Smooth muscle cell (in vitro differentiated cells): ENCODE measurements around the gene RASGRF2. TPM values are rescaled to one million over a fixed set of nuclear protein-coding genes. Genes with fewer than 3 reads are reported as not detected.

Experiments
- DNase-seq: peaks from one replicate; lab custom pipeline; 2025; ENCODE audit not compliant: unreplicated experiment; lab: John Stamatoyannopoulos, UW
- H2AFZ ChIP-seq: fragments of 200-600 bp; sonication (generic); 2 replicates; pipeline ENCODE4 v1.6.0; 2016; ENCODE audit warnings: antibody characterized with exemption, low read depth, mild to moderate bottlenecking
- H3F3A ChIP-seq: fragments of 200-600 bp; sonication (generic); 2 replicates; pipeline ENCODE4 v1.6.0; 2017; ENCODE audit warnings: antibody characterized with exemption, low read depth
- H3K27ac ChIP-seq: fragments of 200-600 bp; sonication (generic); 2 replicates; pipeline ENCODE4 v1.5.1; 2016; ENCODE audit warnings: low read depth, mild to moderate bottlenecking
- H3K27me3 ChIP-seq: fragments of 200-600 bp; sonication (generic); 2 replicates; pipeline ENCODE4 v1.6.1; 2016; ENCODE audit warnings: low read depth, mild to moderate bottlenecking
- H3K36me3 ChIP-seq: fragments of 200-600 bp; sonication (generic); 2 replicates; pipeline ENCODE4 v1.5.1; 2016; ENCODE audit warnings: low read depth
- H3K4me1 ChIP-seq: fragments of 200-600 bp; sonication (generic); 2 replicates; pipeline ENCODE4 v1.5.1; 2016; ENCODE audit warnings: low read depth
- H3K4me2 ChIP-seq: fragments of 200-600 bp; sonication (generic); 2 replicates; pipeline ENCODE4 v1.6.0; 2016; ENCODE audit warnings: mild to moderate bottlenecking
- H3K4me3 ChIP-seq: fragments of 200-600 bp; sonication (generic); 2 replicates; pipeline ENCODE4 v1.5.1; 2016; ENCODE audit warnings: mild to moderate bottlenecking
- H3K79me2 ChIP-seq: fragments of 200-600 bp; sonication (generic); 2 replicates; pipeline ENCODE4 v1.6.0; 2016; ENCODE audit warnings: low read depth, mild to moderate bottlenecking
- H3K9ac ChIP-seq: fragments of 200-600 bp; sonication (generic); 2 replicates; pipeline ENCODE4 v1.6.0; 2016; ENCODE audit warnings: low read depth
- H3K9me3 ChIP-seq: fragments of 200-600 bp; sonication (generic); replicated peaks from 2 replicates; pipeline ENCODE4 v1.5.1; 2016; ENCODE audit warnings: low read depth
- H4K20me1 ChIP-seq: fragments of 200-600 bp; sonication (generic); 2 replicates; pipeline ENCODE4 v1.6.0; 2016; ENCODE audit warnings: low read depth
- CTCF ChIP-seq: fragments of 200-600 bp; sonication (generic); IDR thresholded peaks from 2 replicates; pipeline ENCODE4 v1.5.1; 2017; ENCODE audit warnings: borderline replicate concordance, mild to moderate bottlenecking, antibody characterized with exemption; ENCODE audit not compliant: insufficient read depth, poor library complexity, severe bottlenecking
- whole genome bisulfite sequencing: methylation state at CpG from one replicate; pipeline ENCODE4 v1.1.7; 2016; ENCODE audit warnings: low lambda C conversion rate; 5-methylcytosine and 5-hydroxymethylcytosine counted together
- polyA plus RNA-seq: library from polyadenylated mRNA; unstranded; fragments of >200 nt; fragmentation: Nextera tagmentation; extraction: Ambion mirVana; gene quantifications from 2 replicates; pipeline ENCODE4 v1.2.1, GENCODE V29; 2016
- total RNA-seq: library from RNA; depleted of rRNA; stranded (reverse); fragments of >200 nt; gene quantifications from 2 replicates; pipeline ENCODE4 v1.2.3, GENCODE V29; 2014

The RASGRF2 gene
- total and polyA plus RNA-seq, 2 experiments from 2014 or later: 11.1 to 24.7 TPM

GRCh38 chr5:81069990-81070389 is 109.8 kb downstream of the RASGRF2 start:
- no peaks in the 10 kb centered on the region for H4K20me1 ChIP-seq
- H3K9ac ChIP-seq: no peak overlapping the region
- no peak for DNase-seq
- no peaks in the 10 kb centered on the region for H3F3A ChIP-seq
- H3K36me3 ChIP-seq: no peaks in the 10 kb centered on the region
- no peak overlapping the region for H3K27ac ChIP-seq
- H2AFZ ChIP-seq: no peak overlapping the region
- no peaks in the 10 kb centered on the region for H3K9me3 ChIP-seq
- H3K27me3 ChIP-seq: no peaks in the 10 kb centered on the region
- no peaks in the 10 kb centered on the region for H3K4me1 ChIP-seq
- TF ChIP-seq CTCF: no peak
- 96% methylated on average over 4 of the region's 4 CpGs for WGBS
- H3K4me3 ChIP-seq: no peak overlapping the region
- H3K79me2 ChIP-seq: peaks cover 8% of the 10 kb centered on the region
- no peak overlapping the region for H3K4me2 ChIP-seq

GRCh38 chr5:81070571-81071255 is 110.5 kb downstream of the RASGRF2 start:
- no peak overlapping the region for H3K4me2 ChIP-seq
- no peaks in the 10 kb centered on the region for H3K27me3 ChIP-seq
- no peak for TF ChIP-seq CTCF
- no peak overlapping the region for H2AFZ ChIP-seq
- DNase-seq: no peak
- peaks cover 8% of the 10 kb centered on the region for H3K79me2 ChIP-seq
- no peak overlapping the region for H3K27ac ChIP-seq
- no peaks in the 10 kb centered on the region for H4K20me1 ChIP-seq
- H3K9me3 ChIP-seq: no peaks in the 10 kb centered on the region
- H3K36me3 ChIP-seq: no peaks in the 10 kb centered on the region
- no peaks in the 10 kb centered on the region for H3K4me1 ChIP-seq
- WGBS: 97% methylated on average over 6 of the region's 6 CpGs
- no peaks in the 10 kb centered on the region for H3F3A ChIP-seq
- no peak overlapping the region for H3K9ac ChIP-seq
- no peak overlapping the region for H3K4me3 ChIP-seq

GRCh38 chr5:81075041-81075440 is 114.9 kb downstream of the RASGRF2 start:
- WGBS: 91% methylated on average over 5 of the region's 5 CpGs
- H3K27ac ChIP-seq: no peak overlapping the region
- no peaks in the 10 kb centered on the region for H3F3A ChIP-seq
- no peaks in the 10 kb centered on the region for H3K9me3 ChIP-seq
- no peak for TF ChIP-seq CTCF
- H3K4me2 ChIP-seq: no peak overlapping the region
- no peaks in the 10 kb centered on the region for H3K27me3 ChIP-seq
- no peak overlapping the region for H3K4me3 ChIP-seq
- H3K79me2 ChIP-seq: no peaks in the 10 kb centered on the region
- H2AFZ ChIP-seq: no peak overlapping the region
- no peaks in the 10 kb centered on the region for H4K20me1 ChIP-seq
- H3K36me3 ChIP-seq: peaks cover 8% of the 10 kb centered on the region
- no peak overlapping the region for H3K9ac ChIP-seq
- no peaks in the 10 kb centered on the region for H3K4me1 ChIP-seq
- DNase-seq: no peak

- no peak for TF ChIP-seq CTCF
- Histone ChIP-seq H3K4me2 (no peak overlapping the region), H3K36me3 (peaks cover 8% of the 10 kb centered on the region), H3K4me3 (no peak overlapping the region), H3K27me3 (no peaks in the 10 kb centered on the region), H3K79me2 (no peaks in the 10 kb centered on the region), H2AFZ (no peak overlapping the region), H3F3A (no peaks in the 10 kb centered on the region), H3K9me3 (no peaks in the 10 kb centered on the region), H4K20me1 (no peaks in the 10 kb centered on the region), H3K9ac (no peak overlapping the region), H3K27ac (no peak overlapping the region), H3K4me1 (no peaks in the 10 kb centered on the region)
- DNase-seq: no peak
- 92% methylated on average over 2 of the region's 2 CpGs for WGBS
Measured at GRCh38 chr5:81077105-81077504, 116.9 kb downstream of the RASGRF2 start.
